Spleen (tissue), 11 donors: ENCODE results near the gene KLHL2. TPM values are rescaled to one million over a fixed set of nuclear protein-coding genes. Genes with fewer than 3 reads are reported as not detected.

Experiments
- DNase-seq: peaks from one replicate; pipeline ENCODE4 v3.0.0-alpha.2; 2020
- H3K27ac ChIP-seq, 8 donors: fragments of 200-600 bp; sonication (generic) in 7 of 8; 1 replicate in 4 of 8; 2 replicates in 4 of 8; pipeline versions ENCODE4 v1.5.0 to v1.8.0; 2016 to 2021; ENCODE audit warnings: inconsistent platforms in 4 of 8, mild to moderate bottlenecking in 4 of 8, moderate library complexity in 1 of 8
- H3K27me3 ChIP-seq, 7 donors: fragments of 200-600 bp; sonication (generic) in 6 of 7; replicated peaks in 1 of 7; 1 replicate in 4 of 7; 2 replicates in 3 of 7; pipeline versions ENCODE4 v1.5.0 to v1.8.0; 2016 to 2021; ENCODE audit warnings: inconsistent platforms in 3 of 7, mild to moderate bottlenecking in 1 of 7
- H3K36me3 ChIP-seq, 6 donors: fragments of 200-600 bp; sonication (generic) in 5 of 6; 1 replicate in 4 of 6; 2 replicates in 2 of 6; pipeline versions ENCODE4 v1.5.0 to v1.8.0; 2016 to 2021; ENCODE audit warnings: inconsistent platforms in 2 of 6
- H3K4me1 ChIP-seq, 6 donors: fragments of 200-600 bp; sonication (generic) in 5 of 6; 1 replicate in 3 of 6; 2 replicates in 3 of 6; pipeline versions ENCODE4 v1.5.0 to v1.8.0; 2016 to 2021; ENCODE audit warnings: inconsistent platforms in 3 of 6
- H3K4me3 ChIP-seq, 8 donors: fragments of 200-600 bp; sonication (generic) in 7 of 8; 1 replicate in 4 of 8; 2 replicates in 4 of 8; pipeline versions ENCODE4 v1.5.0 to v1.8.0; 2016 to 2021; ENCODE audit warnings: inconsistent platforms in 4 of 8, mild to moderate bottlenecking in 4 of 8, moderate library complexity in 2 of 8
- H3K9me3 ChIP-seq, 8 donors: fragments of 200-600 bp; sonication (generic) in 7 of 8; 1 replicate in 4 of 8; 2 replicates in 4 of 8; pipeline versions ENCODE4 v1.5.0 to v1.8.0; 2016 to 2021; ENCODE audit warnings: inconsistent platforms in 4 of 8
- POLR2A ChIP-seq, 3 donors: fragments of 450-650 bp; IDR thresholded peaks; one replicate each; pipeline ENCODE4 v1.5.1; 2017; ENCODE audit warnings: antibody characterized with exemption in 3 of 3, mild to moderate bottlenecking in 1 of 3
- POLR2AphosphoS5 ChIP-seq, 3 donors: sonication (generic); formaldehyde crosslinking; IDR thresholded peaks; one replicate each; pipeline ENCODE4 v1.5.1; 2017; ENCODE audit warnings: antibody characterized with exemption in 3 of 3
- WGBS, 5 donors: extraction: QIAGEN DNeasy Blood & Tissue Kit in 3 of 5; methylation state at CpG; one replicate each; pipeline versions ENCODE4 v1.1.5 to v1.1.7; 2013 to 2018; 5-methylcytosine and 5-hydroxymethylcytosine counted together
- intact Hi-C: fragments of 100-400 bp; cut with DNase I; formaldehyde crosslinking; loops from one replicate; pipeline ENCODE4 v1.15.0; 2023; ENCODE audit warnings: low total_unique reads
- polyA plus RNA-seq, 3 donors: library from polyadenylated mRNA; stranded (reverse); fragments of 200-250 nt; gene quantifications; one replicate each; pipeline ENCODE4 v1.2.1, GENCODE V29; 2013
- total RNA-seq, 7 donors: library from RNA; depleted of rRNA in 3 of 7; stranded (reverse); fragments of >200 nt in 3 of 7; fragmentation: NEBNext Ultra II Directional in 4 of 7; extraction: Animal tissue kit (Norgen Biotek cat#: 25700) in 4 of 7; gene quantifications; one replicate each; pipeline versions ENCODE4 v1.1.0 to v1.2.1, GENCODE V29; 2016 to 2021
- TF ChIP-seq, protein P1 (sequence below), 11 experiments: fragments of 200-600 bp in 7 of 11; fragments of 450-650 bp in 4 of 11; sonication (generic) in 4 of 11; IDR thresholded peaks in 8 of 11; conservative IDR thresholded peaks in 3 of 11; 1 replicate in 7 of 11; 2 replicates in 4 of 11; pipeline versions ENCODE4 v1.4.0 to v1.8.0; 2016 to 2021; ENCODE audit warnings: antibody characterized with exemption in 11 of 11, inconsistent platforms in 4 of 11, mild to moderate bottlenecking in 1 of 11
- donor health status: healthy with polysubstance abuse.
- donor health status: DM: no; HTN: no; CAD: no; lungs with moderate emphysema.
- donor health status: DM: no; HTN: no; CAD: no.
- donor health status: Bipolar disorder and iron deficiency.
- donor health status: healthy.
- donor health status: DM: no; HTN: no; CAD: no.
- donor health status: DM: yes; HTN: yes; CAD: no.

Gene KLHL2
- total and polyA plus RNA-seq, 10 donors = 10.8 to 102 (median 48.5) TPM

DNA sequence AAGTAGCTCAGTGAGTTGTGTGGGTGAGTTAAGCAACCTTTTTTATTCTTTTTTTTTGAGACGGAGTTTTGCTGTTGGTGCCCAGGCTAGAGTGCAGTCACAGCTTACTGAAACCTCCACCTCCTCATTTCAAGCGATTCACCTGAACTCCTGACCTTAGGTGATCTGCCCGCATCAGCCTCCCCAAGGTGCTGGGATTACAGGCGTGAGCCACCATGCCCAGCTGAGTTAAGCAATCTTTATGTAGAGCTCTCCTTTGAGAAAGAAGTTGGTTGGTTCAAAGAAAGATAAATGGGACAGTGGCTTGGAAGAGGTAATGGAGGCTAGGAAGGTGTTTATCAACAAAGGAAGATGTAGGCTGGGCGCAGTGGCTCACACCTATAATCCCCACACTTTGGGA, 123.3 kb downstream of the KLHL2 start:
- H3K27ac ChIP-seq = no peak overlapping the region
- no peak overlapping the region for H3K4me3 ChIP-seq
- peaks cover 0 to 42% (median 12%) of the 10 kb centered on the region in 6 donors for H3K36me3 ChIP-seq
- H3K4me1 ChIP-seq = peaks cover 10 to 65% (median 46%) of the 10 kb centered on the region in 6 donors
- H3K9me3 ChIP-seq = no peaks in the 10 kb centered on the region
- intact Hi-C loops = no loop called here
- WGBS, 5 donors = 83 to 91% (median 88%) methylated on average over 5 of the region's 5 CpGs
- TF ChIP-seq POLR2AphosphoS5 (IDR thresholded peaks at IDR 0.05) = no peak
- TF ChIP-seq POLR2A (IDR thresholded peaks at IDR 0.05) = no peak
- TF ChIP-seq, protein P1, sequence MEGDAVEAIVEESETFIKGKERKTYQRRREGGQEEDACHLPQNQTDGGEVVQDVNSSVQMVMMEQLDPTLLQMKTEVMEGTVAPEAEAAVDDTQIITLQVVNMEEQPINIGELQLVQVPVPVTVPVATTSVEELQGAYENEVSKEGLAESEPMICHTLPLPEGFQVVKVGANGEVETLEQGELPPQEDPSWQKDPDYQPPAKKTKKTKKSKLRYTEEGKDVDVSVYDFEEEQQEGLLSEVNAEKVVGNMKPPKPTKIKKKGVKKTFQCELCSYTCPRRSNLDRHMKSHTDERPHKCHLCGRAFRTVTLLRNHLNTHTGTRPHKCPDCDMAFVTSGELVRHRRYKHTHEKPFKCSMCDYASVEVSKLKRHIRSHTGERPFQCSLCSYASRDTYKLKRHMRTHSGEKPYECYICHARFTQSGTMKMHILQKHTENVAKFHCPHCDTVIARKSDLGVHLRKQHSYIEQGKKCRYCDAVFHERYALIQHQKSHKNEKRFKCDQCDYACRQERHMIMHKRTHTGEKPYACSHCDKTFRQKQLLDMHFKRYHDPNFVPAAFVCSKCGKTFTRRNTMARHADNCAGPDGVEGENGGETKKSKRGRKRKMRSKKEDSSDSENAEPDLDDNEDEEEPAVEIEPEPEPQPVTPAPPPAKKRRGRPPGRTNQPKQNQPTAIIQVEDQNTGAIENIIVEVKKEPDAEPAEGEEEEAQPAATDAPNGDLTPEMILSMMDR (IDR thresholded peaks at IDR 0.05 in 8 of 11, conservative IDR thresholded peaks at IDR 0.05 in 3 of 11) = no peak
- DNase-seq = no peak
- H3K27me3 ChIP-seq = no peaks in the 10 kb centered on the region

DNA sequence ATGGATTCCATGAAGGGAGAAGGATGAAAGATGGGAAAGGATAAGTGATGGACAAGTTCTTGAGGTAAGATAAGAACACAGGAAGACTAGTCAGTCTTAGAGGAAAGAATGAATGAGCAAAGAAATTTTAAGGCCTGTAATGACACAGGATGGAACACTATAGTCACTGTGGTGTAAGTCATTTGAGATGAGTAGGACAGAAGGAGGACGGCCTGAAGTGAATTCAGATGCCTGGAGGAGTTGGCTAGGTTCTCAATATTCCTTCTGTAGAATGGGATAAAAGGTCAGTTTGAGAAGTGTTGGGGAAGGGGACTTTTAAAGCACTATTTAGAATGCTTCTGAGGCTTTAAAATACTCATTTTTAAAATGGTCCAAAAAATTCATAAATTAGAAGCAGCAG, 124.0 kb downstream of the KLHL2 start:
- H3K36me3 ChIP-seq = peaks cover 0 to 46% (median 12%) of the 10 kb centered on the region in 6 donors
- intact Hi-C loops = no loop called here
- DNase-seq = no peak
- TF ChIP-seq, protein P1 (IDR thresholded peaks at IDR 0.05 in 8 of 11, conservative IDR thresholded peaks at IDR 0.05 in 3 of 11) = no peak
- TF ChIP-seq POLR2AphosphoS5 (IDR thresholded peaks at IDR 0.05) (no peak), POLR2A (IDR thresholded peaks at IDR 0.05) (no peak)
- H3K27me3 ChIP-seq = no peaks in the 10 kb centered on the region
- peaks cover 10 to 58% (median 40%) of the 10 kb centered on the region in 6 donors for H3K4me1 ChIP-seq
- no peak overlapping the region for H3K4me3 ChIP-seq
- H3K27ac ChIP-seq = no peak overlapping the region
- WGBS, 5 donors = 71 to 100% (median 86%) methylated on average over 1 of the region's 1 CpG
- no peaks in the 10 kb centered on the region for H3K9me3 ChIP-seq

DNA sequence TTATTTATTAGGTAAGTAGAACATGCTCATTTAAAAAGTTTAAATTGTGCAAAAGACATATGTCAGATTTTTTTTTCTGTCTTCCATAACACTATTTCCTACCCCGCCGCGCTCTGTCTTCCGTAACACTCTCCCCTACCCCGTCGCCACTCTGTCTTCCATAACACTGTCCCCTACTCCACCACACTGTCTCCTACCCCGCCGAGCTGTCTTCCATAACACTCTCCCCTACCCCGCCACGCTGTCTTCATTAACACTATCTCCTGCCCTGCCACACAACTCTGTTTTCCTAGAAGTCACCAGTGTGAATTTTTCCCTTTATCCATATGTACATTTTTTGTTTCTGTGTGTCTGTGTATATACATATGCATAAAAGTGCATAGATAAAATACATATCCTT, 124.5 kb downstream of the KLHL2 start:
- Histone ChIP-seq H3K27ac (no peak overlapping the region), H3K36me3 (peaks cover 0 to 49% (median 12%) of the 10 kb centered on the region in 6 donors), H3K9me3 (no peaks in the 10 kb centered on the region), H3K4me1 (peaks cover 10 to 53% (median 36%) of the 10 kb centered on the region in 6 donors), H3K4me3 (no peak overlapping the region), H3K27me3 (no peaks in the 10 kb centered on the region)
- intact Hi-C loops = no loop called here
- 87 to 95% (median 92%) methylated on average over 10 of the region's 10 CpGs for WGBS, 5 donors
- DNase-seq = no peak
- no peak for TF ChIP-seq POLR2A (IDR thresholded peaks at IDR 0.05)
- TF ChIP-seq, protein P1 (IDR thresholded peaks at IDR 0.05 in 8 of 11, conservative IDR thresholded peaks at IDR 0.05 in 3 of 11) = no peak
- TF ChIP-seq POLR2AphosphoS5 (IDR thresholded peaks at IDR 0.05) = no peak

DNA sequence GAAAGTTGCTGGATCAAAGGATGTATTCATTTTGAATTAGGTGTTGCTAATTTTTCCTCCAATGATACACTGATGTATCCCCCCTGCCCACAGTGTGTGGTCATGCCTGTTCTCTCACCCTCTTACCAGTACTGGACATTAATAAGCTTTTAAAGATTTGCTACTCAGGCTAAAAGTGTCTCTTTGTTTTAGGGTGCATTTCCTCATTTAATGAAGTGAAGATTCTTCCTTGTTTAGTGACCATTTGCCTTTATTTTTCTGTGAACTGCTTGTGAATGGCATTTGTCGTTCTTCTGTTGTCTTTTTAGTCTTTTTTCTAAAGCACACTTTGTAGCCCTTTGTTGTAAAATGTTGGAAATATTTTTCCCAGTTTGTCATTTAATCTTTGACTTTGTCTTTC, 125.1 kb downstream of the KLHL2 start:
- Histone ChIP-seq H3K27me3 (no peaks in the 10 kb centered on the region), H3K9me3 (no peaks in the 10 kb centered on the region), H3K4me1 (peaks cover 10 to 53% (median 36%) of the 10 kb centered on the region in 6 donors), H3K4me3 (no peak overlapping the region), H3K36me3 (peaks cover 0 to 56% (median 12%) of the 10 kb centered on the region in 6 donors), H3K27ac (peak overlapping the region in 1 of 8 donors; percentile 22)
- DNase-seq = no peak
- TF ChIP-seq, protein P1 (IDR thresholded peaks at IDR 0.05 in 8 of 11, conservative IDR thresholded peaks at IDR 0.05 in 3 of 11) = no peak
- TF ChIP-seq POLR2A (IDR thresholded peaks at IDR 0.05) = no peak
- TF ChIP-seq POLR2AphosphoS5 (IDR thresholded peaks at IDR 0.05) = no peak
- intact Hi-C loops = no loop called here
- WGBS, 5 donors = 75 to 85% (median 77%) methylated on average over 1 of the region's 1 CpG
